SK-N-MC (cell line): ENCODE data around the gene ZNF808.

Experiments
- EZH2 ChIP-seq: fragments of 200-600 bp; sonication (generic); IDR thresholded peaks from one replicate; pipeline ENCODE4 v1.6.1; 2017; ENCODE audit warnings: antibody characterized with exemption
- POLR2AphosphoS5 ChIP-seq: IDR thresholded peaks from 2 replicates; pipeline ENCODE4 v1.6.1; 2012; ENCODE audit warnings: mild to moderate bottlenecking, low read depth, low read length, borderline replicate concordance

GRCh38 chr19:52566588-52566987 lies 39.1 kb downstream of the ZNF808 start:
- TF ChIP-seq EZH2 (no peak), POLR2AphosphoS5 (no peak)
